ENCODE data around the gene TFEB. TPM values are rescaled to one million over a fixed set of nuclear protein-coding genes. Genes with fewer than 3 reads are reported as not detected.

Gene TFEB
- total RNA-seq, 3 donors from 2014 or later (not counting 1 experiment from before 2014, with no cell fraction given), result 56.0 to 66.7 (median 66.2) TPM

DNA sequence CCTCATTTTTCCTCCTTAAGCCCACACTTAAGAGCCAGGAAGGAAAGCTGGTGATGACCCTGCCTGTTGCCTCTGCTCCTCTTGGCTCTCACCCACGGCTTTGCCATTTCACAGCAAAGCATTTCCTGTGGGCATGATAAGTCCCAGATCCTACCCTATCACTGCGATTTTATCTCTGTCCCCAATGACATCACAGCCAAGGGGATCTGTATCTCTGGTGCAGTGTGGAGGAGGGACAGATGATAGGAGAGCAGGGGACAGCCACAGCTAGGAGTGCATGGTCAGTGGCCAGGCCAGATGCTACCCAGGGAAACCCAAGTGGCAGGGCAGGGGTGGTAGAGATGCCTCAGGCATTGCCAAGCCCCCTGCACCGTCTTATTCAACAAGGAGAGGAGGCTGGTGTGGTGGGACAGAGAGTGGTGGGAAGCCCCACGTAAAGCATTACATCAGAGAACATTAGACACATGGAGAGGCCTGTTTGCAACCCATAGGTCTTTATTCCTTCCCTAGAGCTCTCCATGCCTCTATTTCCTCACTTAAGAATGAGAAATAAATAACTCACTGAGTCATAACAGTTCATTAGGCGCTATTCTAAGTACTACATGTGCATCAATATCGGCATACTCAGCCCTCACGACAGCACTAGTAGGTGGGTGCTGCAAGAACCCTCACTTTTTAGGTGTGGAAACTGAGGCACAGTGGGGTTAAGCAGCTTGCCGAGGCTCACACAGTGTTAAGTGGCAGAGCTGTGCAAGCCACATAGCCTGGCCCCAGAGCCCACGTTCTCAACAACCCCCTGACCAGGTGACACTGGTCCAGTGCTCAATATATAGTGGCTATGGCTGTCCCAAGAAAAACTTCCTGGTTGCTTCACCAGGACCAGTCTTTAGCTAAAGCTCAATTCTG lies 4.6 kb downstream of the TFEB start:
- peak overlapping the region; percentile 88 to 95 for H3K27ac Mint-ChIP-seq
- H3K9me3 Mint-ChIP-seq, result no peaks in the 10 kb centered on the region
- WGBS (ENCODE audit: insufficient coverage), result 64% methylated on average over 8 of the region's 9 CpGs
- Histone ChIP-seq H3K27me3 (ENCODE audit: control insufficient read depth, insufficient read depth, low read length) (no peaks in the 10 kb centered on the region), H3K4me1 (ENCODE audit: control insufficient read depth, insufficient read depth, low read length) (peaks cover 85% of the 10 kb centered on the region), H3K27ac (ENCODE audit: low read length) (peak overlapping the region; percentile 95), H3K4me3 (ENCODE audit: low read length) (peak overlapping the region; percentile 59), H3K9me3 (ENCODE audit: control insufficient read depth, insufficient read depth, low read length) (no peaks in the 10 kb centered on the region), H3K36me3 (ENCODE audit: control insufficient read depth, insufficient read depth, low read length) (peaks cover 2% of the 10 kb centered on the region)
- ATAC-seq, result no peak
- intact Hi-C loops (cut with micrococcal nuclease), result loop anchor here (5.0 kb wide), 2 partner anchors 33 to 207 kb away; no protein-coding TSS in a partner anchor
- H3K4me1 Mint-ChIP-seq, result peaks cover 54 to 74% of the 10 kb centered on the region in 2 donors
- TF ChIP-seq, protein P1, sequence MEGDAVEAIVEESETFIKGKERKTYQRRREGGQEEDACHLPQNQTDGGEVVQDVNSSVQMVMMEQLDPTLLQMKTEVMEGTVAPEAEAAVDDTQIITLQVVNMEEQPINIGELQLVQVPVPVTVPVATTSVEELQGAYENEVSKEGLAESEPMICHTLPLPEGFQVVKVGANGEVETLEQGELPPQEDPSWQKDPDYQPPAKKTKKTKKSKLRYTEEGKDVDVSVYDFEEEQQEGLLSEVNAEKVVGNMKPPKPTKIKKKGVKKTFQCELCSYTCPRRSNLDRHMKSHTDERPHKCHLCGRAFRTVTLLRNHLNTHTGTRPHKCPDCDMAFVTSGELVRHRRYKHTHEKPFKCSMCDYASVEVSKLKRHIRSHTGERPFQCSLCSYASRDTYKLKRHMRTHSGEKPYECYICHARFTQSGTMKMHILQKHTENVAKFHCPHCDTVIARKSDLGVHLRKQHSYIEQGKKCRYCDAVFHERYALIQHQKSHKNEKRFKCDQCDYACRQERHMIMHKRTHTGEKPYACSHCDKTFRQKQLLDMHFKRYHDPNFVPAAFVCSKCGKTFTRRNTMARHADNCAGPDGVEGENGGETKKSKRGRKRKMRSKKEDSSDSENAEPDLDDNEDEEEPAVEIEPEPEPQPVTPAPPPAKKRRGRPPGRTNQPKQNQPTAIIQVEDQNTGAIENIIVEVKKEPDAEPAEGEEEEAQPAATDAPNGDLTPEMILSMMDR (IDR thresholded peaks at IDR 0.05), result no peak
- H3K27me3 Mint-ChIP-seq (ENCODE audit: low read depth in 2 of 2), result no peaks in the 10 kb centered on the region
- H3K4me3 Mint-ChIP-seq, result peak overlapping the region; percentile 92
- DNase-seq, result peak in 1 of 2 donors; percentile 48
- no peaks in the 10 kb centered on the region for H3K36me3 Mint-ChIP-seq

DNA sequence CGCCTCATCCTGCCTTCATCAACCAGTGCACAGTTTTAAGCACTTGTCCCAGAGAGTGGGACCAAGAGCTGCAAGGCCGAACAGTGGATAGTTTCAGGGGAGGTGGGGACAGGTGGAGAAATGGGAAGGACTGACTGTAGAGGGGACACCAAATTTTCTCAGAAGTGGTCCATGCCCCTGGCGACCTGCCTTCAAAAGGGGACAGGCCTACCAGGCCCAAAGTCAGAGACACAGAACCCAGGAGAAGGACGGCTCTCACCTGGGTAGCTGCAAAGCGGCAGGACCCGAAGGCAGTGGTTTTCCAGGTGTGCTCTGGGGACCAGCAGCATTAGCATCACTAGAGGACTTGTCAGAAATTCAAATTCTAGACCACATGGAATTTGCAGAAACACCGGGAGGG lies 5.8 kb downstream of the TFEB start:
- ATAC-seq (no peak), DNase-seq (no peak)
- intact Hi-C loops (cut with micrococcal nuclease), result loop anchor here (5.0 kb wide), 2 partner anchors 32 to 208 kb away; no protein-coding TSS in a partner anchor
- H3K9me3 ChIP-seq (ENCODE audit: control insufficient read depth, insufficient read depth, low read length), result no peaks in the 10 kb centered on the region
- Mint-ChIP-seq H3K4me1 (peaks cover 60 to 79% of the 10 kb centered on the region in 2 donors), H3K4me3 (peak overlapping the region; percentile 92), H3K36me3 (no peaks in the 10 kb centered on the region), H3K27me3 (ENCODE audit: low read depth in 2 of 2) (no peaks in the 10 kb centered on the region), H3K27ac (peak overlapping the region; percentile 88 to 95), H3K9me3 (no peaks in the 10 kb centered on the region)
- 89% methylated on average over 7 of the region's 7 CpGs for WGBS (ENCODE audit: insufficient coverage)
- H3K36me3 ChIP-seq (ENCODE audit: control insufficient read depth, insufficient read depth, low read length), result peaks cover 2% of the 10 kb centered on the region
- TF ChIP-seq, protein P1 (IDR thresholded peaks at IDR 0.05), result no peak
- H3K4me1 ChIP-seq (ENCODE audit: control insufficient read depth, insufficient read depth, low read length), result peaks cover 93% of the 10 kb centered on the region
- H3K4me3 ChIP-seq (ENCODE audit: low read length), result no peak overlapping the region
- peak overlapping the region; percentile 95 for H3K27ac ChIP-seq (ENCODE audit: low read length)
- H3K27me3 ChIP-seq (ENCODE audit: control insufficient read depth, insufficient read depth, low read length), result no peaks in the 10 kb centered on the region

DNA sequence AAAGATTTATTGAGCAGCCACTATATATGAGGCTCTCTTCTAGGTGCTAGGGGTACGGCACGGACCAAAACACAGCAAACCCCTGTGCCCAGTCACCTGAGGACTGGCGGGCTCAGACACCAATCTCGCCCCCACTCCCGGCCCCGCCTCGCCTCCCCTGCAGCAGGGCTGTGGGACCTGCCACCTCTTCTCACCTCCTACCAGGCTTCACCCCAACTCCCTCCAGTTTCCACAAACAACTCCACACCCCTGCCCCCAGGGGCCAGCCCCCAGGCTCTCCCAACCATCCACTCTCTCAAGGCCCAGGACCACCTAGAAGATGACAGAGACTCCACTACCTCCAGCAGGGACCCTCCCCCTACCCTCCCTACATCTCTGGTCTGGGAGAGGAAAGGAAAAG lies 6.5 kb downstream of the TFEB start:
- H3K27me3 Mint-ChIP-seq (ENCODE audit: low read depth in 2 of 2), result no peaks in the 10 kb centered on the region
- H3K36me3 Mint-ChIP-seq, result no peaks in the 10 kb centered on the region

More for the DNA sequence above, 6.5 kb downstream of the TFEB start:
- H3K9me3 ChIP-seq (ENCODE audit: control insufficient read depth, insufficient read depth, low read length), result no peaks in the 10 kb centered on the region
- ATAC-seq, result no peak
- intact Hi-C loops (cut with micrococcal nuclease), result no loop called here
- H3K27ac ChIP-seq (ENCODE audit: low read length), result peak overlapping the region; percentile 95
- WGBS (ENCODE audit: insufficient coverage), result 29% methylated on average over 7 of the region's 7 CpGs
- H3K4me1 ChIP-seq (ENCODE audit: control insufficient read depth, insufficient read depth, low read length), result peaks cover 99% of the 10 kb centered on the region
- TF ChIP-seq, protein P1 (IDR thresholded peaks at IDR 0.05), result no peak
- Mint-ChIP-seq H3K4me3 (peak overlapping the region; percentile 92), H3K4me1 (peaks cover 65 to 84% of the 10 kb centered on the region in 2 donors), H3K27ac (peak overlapping the region; percentile 88 to 95), H3K9me3 (no peaks in the 10 kb centered on the region)
- DNase-seq, result no peak
- H3K4me3 ChIP-seq (ENCODE audit: low read length), result peak overlapping the region; percentile 43
- no peaks in the 10 kb centered on the region for H3K27me3 ChIP-seq (ENCODE audit: control insufficient read depth, insufficient read depth, low read length)
- peaks cover 2% of the 10 kb centered on the region for H3K36me3 ChIP-seq (ENCODE audit: control insufficient read depth, insufficient read depth, low read length)

Data from natural killer cell (primary cell).